ENCODE data around the gene CCM2L. TPM values are rescaled to one million over a fixed set of nuclear protein-coding genes. Genes with fewer than 3 reads are reported as not detected.

Gene CCM2L
- total and polyA plus RNA-seq, 2 of the 8 experiments (the other 6 are each of a cell fraction or from before 2014, with no cell fraction given): 5.5 to 15.8 TPM

DNA sequence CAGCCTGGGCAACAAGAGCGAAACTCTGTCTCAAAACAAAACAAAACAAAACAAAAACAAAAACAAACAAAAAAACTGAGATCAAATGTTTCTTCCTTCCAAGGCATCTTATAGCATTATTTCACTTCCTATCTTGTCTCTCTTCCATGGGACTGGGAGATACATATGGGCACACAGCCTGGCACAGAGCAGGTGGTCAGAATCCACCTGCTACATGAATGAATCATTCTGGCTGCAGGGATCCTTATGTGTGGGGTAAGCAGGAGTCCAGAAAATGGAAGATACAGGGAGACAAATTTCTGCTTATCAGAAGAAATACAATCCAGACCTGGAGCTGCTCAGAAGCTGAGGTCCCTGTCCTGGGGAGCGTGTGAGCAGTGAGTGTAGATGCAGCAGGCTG lies 18.2 kb upstream of the CCM2L start:
- H3K23ac ChIP-seq (ENCODE audit: insufficient read length): no peak overlapping the region
- H3K4me1 ChIP-seq (replicated peaks in 1 of 4; ENCODE audit: control insufficient read depth in 3 of 4, insufficient read depth in 4 of 4, low read length in 3 of 4): peaks cover 0 to 13% (median 8%) of the 10 kb centered on the region in 4 experiments; a peak in 4 of 7 replicates
- peaks cover 0 to 3% of the 10 kb centered on the region in 2 experiments for H4K20me1 ChIP-seq (replicated peaks in 1 of 2; ENCODE audit: control insufficient read depth in 1 of 2, insufficient read depth in 2 of 2, low read length in 2 of 2)
- ChIA-PET CTCF (ENCODE audit: partially characterized antibody) (interaction anchor here (1.0 to 3.2 kb wide), 3 partner anchors 16 to 23 kb away, joined by 3 to 20 read pairs (median 4); no protein-coding TSS in a partner anchor), POLR2A (ENCODE audit: partially characterized antibody) (interaction anchor here (1.5 to 3.3 kb wide), 2 partner anchors 17 to 20 kb away, joined by 4 to 8 read pairs; no protein-coding TSS in a partner anchor)
- no peak overlapping the region for H3K18ac ChIP-seq (ENCODE audit: extremely low read depth, low read length)
- no peak overlapping the region for H2BK15ac ChIP-seq (ENCODE audit: low read length)
- no peak overlapping the region for H3K4me3 ChIP-seq (ENCODE audit: extremely low read depth in 1 of 4, insufficient read depth in 2 of 4, low read depth in 3 of 4, low read length in 4 of 4)
- no peak overlapping the region for H4K91ac ChIP-seq (replicated peaks; ENCODE audit: insufficient read length, low read length)
- H3K56ac ChIP-seq (replicated peaks; ENCODE audit: insufficient read length, low read depth, low read length): no peak overlapping the region
- H3K14ac ChIP-seq (ENCODE audit: insufficient read length): no peak overlapping the region
- no peak overlapping the region for H3K27ac ChIP-seq (ENCODE audit: low read depth, low read length)
- H2BK12ac ChIP-seq (ENCODE audit: low read depth, low read length): no peak overlapping the region
- no peak overlapping the region for H2AFZ ChIP-seq (ENCODE audit: low read length)
- no peak overlapping the region for H2AK5ac ChIP-seq (ENCODE audit: low read depth, low read length)
- no peak overlapping the region for H2BK120ac ChIP-seq (replicated peaks; ENCODE audit: low read depth, low read length)
- no peak overlapping the region for H2BK5ac ChIP-seq (ENCODE audit: low read depth, low read length)
- no peak overlapping the region for H2BK20ac ChIP-seq (ENCODE audit: low read length)
- peaks cover 2 to 36% (median 28%) of the 10 kb centered on the region in 4 experiments for H3K27me3 ChIP-seq (replicated peaks in 1 of 4; ENCODE audit: control insufficient read depth in 3 of 4, extremely low read depth in 1 of 4, insufficient read depth in 3 of 4, low read length in 3 of 4)
- no peak overlapping the region for H3K9ac ChIP-seq (replicated peaks in 1 of 4; ENCODE audit: extremely low read depth in 1 of 4, low read depth in 3 of 4, low read length in 3 of 4)
- WGBS, 2 experiments (ENCODE audit: extremely low coverage in 1 of 2, insufficient coverage in 1 of 2, insufficient read length in 1 of 2, insufficient replicate concordance in 2 of 2, low coverage in 1 of 2, low lambda C conversion rate in 2 of 2, missing lambda C conversion rate in 1 of 2): 91% methylated on average over 2 of the region's 2 CpGs; no CpG with 5 or more reads in 1 of the 2 experiments
- H3K4me2 ChIP-seq (ENCODE audit: insufficient read depth in 1 of 2, low read depth in 2 of 2, low read length in 2 of 2): no peak overlapping the region
- DNase-seq (ENCODE audit: low read depth in 1 of 2, low spot score in 2 of 2): no peak
- H3K23me2 ChIP-seq (ENCODE audit: low read depth, low read length): peaks cover 5% of the 10 kb centered on the region; the same call in 1 of the 2 replicates
- H3K4ac ChIP-seq (replicated peaks; ENCODE audit: insufficient read length, low read depth, low read length): no peak overlapping the region
- no peaks in the 10 kb centered on the region for H3K36me3 ChIP-seq (ENCODE audit: control insufficient read depth in 2 of 4, insufficient read depth in 4 of 4, low read length in 3 of 4)
- no peak overlapping the region for H4K5ac ChIP-seq (ENCODE audit: insufficient read length, low read depth, low read length)
- H3K79me2 ChIP-seq (ENCODE audit: control insufficient read depth in 1 of 2, insufficient read depth in 2 of 2, low read length in 2 of 2): no peaks in the 10 kb centered on the region
- H4K8ac ChIP-seq (ENCODE audit: extremely low read depth, insufficient read depth, low read length): no peak overlapping the region
- FAIRE-seq: no peak
- H3K9me3 ChIP-seq (ENCODE audit: insufficient read depth in 2 of 2, low read depth in 1 of 2, low read length in 1 of 2): no peaks in the 10 kb centered on the region
- H3K79me1 ChIP-seq (ENCODE audit: low read depth, low read length): no peaks in the 10 kb centered on the region
- TF ChIP-seq SRF (IDR thresholded peaks at IDR 0.05; ENCODE audit: low read depth, low read length): no peak
- no peak for TF ChIP-seq BACH1 (IDR thresholded peaks at IDR 0.05; ENCODE audit: low read length)
